IMR-90 (cell line): ENCODE results near the gene MYO1F. TPM values are rescaled to one million over a fixed set of nuclear protein-coding genes. Genes with fewer than 3 reads are reported as not detected.

Experiments used
- ATAC-seq: fragments of 200-7000 bp; cut with Tn5 transposase; 2 replicates; pipeline ENCODE4 v1.9.1; 2020; ENCODE audit warnings: low read depth, mild to moderate bottlenecking, moderate library complexity
- BruUV-seq: library from RNA; stranded (reverse); fragments of 400-500 nt; replicated peaks from 2 replicates; lab custom pipeline; 2021; lab: Mats Ljungman, UMichigan
- CTCF ChIA-PET: fragments of 300-600 bp; formaldehyde crosslinking; extraction: SDS; loops from one replicate; lab custom pipeline; 2021; ENCODE audit warnings: antibody characterized with exemption; lab: Yijun Ruan, JAX
- POLR2A ChIA-PET: fragments of 300-600 bp; sonication (Branson Sonifier 250); formaldehyde crosslinking; loops from one replicate; lab custom pipeline; 2022; ENCODE audit warnings: antibody characterized with exemption; ENCODE audit not compliant: unreplicated experiment; lab: Charles Lee
- DNase-seq: peaks from one replicate; pipeline ENCODE4 v3.0.0; 2013
- H2AFZ ChIP-seq: replicated peaks from 2 replicates; pipeline ENCODE3; 2013; ENCODE audit warnings: low read length, mild to moderate bottlenecking; ENCODE audit not compliant: poor library complexity
- H2AK5ac ChIP-seq: 2 replicates; pipeline ENCODE4 v1.6.1; 2013; ENCODE audit warnings: low read depth, low read length, inconsistent platforms
- H2AK9ac ChIP-seq: replicated peaks from 2 replicates; pipeline ENCODE3; 2013; ENCODE audit warnings: mild to moderate bottlenecking, low read depth, low read length, moderate library complexity; ENCODE audit not compliant: poor library complexity
- H2BK120ac ChIP-seq: 2 replicates; pipeline ENCODE4 v1.6.1; 2013; ENCODE audit warnings: low read depth, low read length, inconsistent platforms
- H2BK15ac ChIP-seq: 3 replicates; pipeline ENCODE4 v1.6.1; 2013; ENCODE audit warnings: low read depth, low read length, inconsistent platforms
- H2BK20ac ChIP-seq: 2 replicates; pipeline ENCODE4 v1.6.1; 2013; ENCODE audit warnings: low read depth, mild to moderate bottlenecking, inconsistent platforms, low read length, moderate library complexity
- H2BK5ac ChIP-seq: 2 replicates; pipeline ENCODE4 v1.6.1; 2013; ENCODE audit warnings: mild to moderate bottlenecking, low read depth, low read length, inconsistent platforms; ENCODE audit not compliant: poor library complexity, severe bottlenecking
- H3K14ac ChIP-seq: replicated peaks from 2 replicates; pipeline ENCODE4 v1.6.1; 2013; ENCODE audit warnings: low read depth, low read length, inconsistent platforms
- H3K18ac ChIP-seq: 2 replicates; pipeline ENCODE4 v1.6.1; 2013; ENCODE audit warnings: low read depth, low read length, control low read depth
- H3K23ac ChIP-seq: 2 replicates; pipeline ENCODE4 v1.6.1; 2013; ENCODE audit warnings: low read depth, low read length, inconsistent platforms
- H3K27ac ChIP-seq: 2 replicates; pipeline ENCODE4 v1.5.1; 2013; ENCODE audit warnings: mild to moderate bottlenecking, control low read depth, low read length; ENCODE audit not compliant: insufficient read depth
- H3K27me3 ChIP-seq: 2 replicates; pipeline ENCODE4 v1.6.1; 2013; ENCODE audit warnings: low read length; ENCODE audit not compliant: control insufficient read depth, insufficient read depth
- H3K36me3 ChIP-seq: 2 replicates; pipeline ENCODE4 v1.6.1; 2013; ENCODE audit warnings: low read length, mixed read lengths; ENCODE audit not compliant: control insufficient read depth, insufficient read depth
- H3K4ac ChIP-seq: 2 replicates; pipeline ENCODE4 v1.6.1; 2013; ENCODE audit warnings: low read depth, low read length, inconsistent platforms
- H3K4me1 ChIP-seq: 2 replicates; pipeline ENCODE4 v1.6.1; 2013; ENCODE audit warnings: low read length, mixed read lengths; ENCODE audit not compliant: control insufficient read depth, insufficient read depth
- H3K4me2 ChIP-seq: 2 replicates; pipeline ENCODE4 v1.6.1; 2013; ENCODE audit warnings: low read depth, mild to moderate bottlenecking, control low read depth, low read length, moderate library complexity
- H3K4me3 ChIP-seq: 2 replicates; pipeline ENCODE4 v1.5.1; 2013; ENCODE audit warnings: low read depth, mild to moderate bottlenecking, control low read depth, low read length, moderate library complexity; ENCODE audit not compliant: insufficient read depth
- H3K56ac ChIP-seq: 2 replicates; pipeline ENCODE4 v1.6.1; 2013; ENCODE audit warnings: low read length, inconsistent platforms; ENCODE audit not compliant: insufficient read depth; ENCODE audit errors: extremely low read depth
- H3K79me1 ChIP-seq, 2 experiments: 2 replicates each; pipeline ENCODE4 v1.6.1; 2013; ENCODE audit warnings: low read length in 2 of 2, inconsistent platforms in 1 of 2, low read depth in 1 of 2
- H3K9ac ChIP-seq: 2 replicates; pipeline ENCODE4 v1.6.1; 2013; ENCODE audit warnings: low read depth, low read length, control low read depth
- H3K9me1 ChIP-seq: 2 replicates; pipeline ENCODE4 v1.6.1; 2013; ENCODE audit warnings: low read length, inconsistent platforms; ENCODE audit not compliant: insufficient read depth
- H3K9me3 ChIP-seq: 2 replicates; pipeline ENCODE4 v1.6.1; 2013; ENCODE audit warnings: low read length; ENCODE audit not compliant: control insufficient read depth, insufficient read depth
- H4K20me1 ChIP-seq: 2 replicates; pipeline ENCODE4 v1.6.1; 2013; ENCODE audit warnings: low read length, inconsistent platforms; ENCODE audit not compliant: insufficient read depth
- H4K5ac ChIP-seq: 2 replicates; pipeline ENCODE4 v1.6.1; 2013; ENCODE audit warnings: mild to moderate bottlenecking, low read depth, low read length, control low read depth
- H4K8ac ChIP-seq, 2 experiments: 2 replicates each; pipeline ENCODE4 v1.6.1; 2013; ENCODE audit warnings: low read depth in 2 of 2, low read length in 2 of 2, control low read depth in 1 of 2, inconsistent platforms in 1 of 2
- H4K91ac ChIP-seq: 2 replicates; pipeline ENCODE4 v1.6.1; 2013; ENCODE audit warnings: low read depth, low read length, inconsistent platforms; ENCODE audit not compliant: insufficient read depth
- BHLHE40 ChIP-seq: fragments of 150-350 bp; IDR thresholded peaks from 2 replicates; pipeline ENCODE4 v1.6.1; 2016; ENCODE audit warnings: mild to moderate bottlenecking, low read depth, low read length
- CEBPB ChIP-seq: IDR thresholded peaks from 2 replicates; pipeline ENCODE4 v1.6.1; 2012; ENCODE audit warnings: low read depth, low read length, improper control_type of control experiment
- CHD1 ChIP-seq: IDR thresholded peaks from 2 replicates; pipeline ENCODE4 v1.6.1; 2012; ENCODE audit warnings: low read depth, low read length, improper control_type of control experiment
- MAZ ChIP-seq: IDR thresholded peaks from 2 replicates; pipeline ENCODE4 v1.6.1; 2012; ENCODE audit warnings: low read depth, mild to moderate bottlenecking, low read length, improper control_type of control experiment, moderate library complexity, borderline replicate concordance
- RAD21 ChIP-seq: IDR thresholded peaks from 2 replicates; pipeline ENCODE4 v1.6.1; 2012; ENCODE audit warnings: low read length, improper control_type of control experiment
- WGBS, 2 experiments: methylation state at CpG; one replicate each; pipeline versions ENCODE4 v1.1.5 to v1.1.7; 2013; ENCODE audit warnings: missing lambda C conversion rate in 2 of 2; ENCODE audit not compliant: insufficient read length in 1 of 2; ENCODE audit errors: extremely low coverage in 2 of 2; 5-methylcytosine and 5-hydroxymethylcytosine counted together
- dilution Hi-C: fragments of 300-500 bp; cut with HindIII; formaldehyde crosslinking; loops from one replicate; pipeline ENCODE4 v1.14.3; 2018; ENCODE audit warnings: low sequenced_read_pairs; ENCODE audit not compliant: unreplicated experiment
- in situ Hi-C: fragments of 300-500 bp; cut with MboI; formaldehyde crosslinking; loops from 3 replicates; pipeline ENCODE4 v1.14.3; 2019; ENCODE audit warnings: low sequenced_read_pairs, inconsistent platforms, mixed read lengths
- intact Hi-C: fragments of 100-400 bp; cut with micrococcal nuclease; formaldehyde crosslinking; loops from 2 replicates; pipeline ENCODE4 v1.10.0; 2022
- polyA plus RNA-seq, 3 experiments: library from polyadenylated mRNA; depleted of rRNA; stranded (reverse); fragments of >200 nt; gene quantifications; 2 replicates each; pipeline ENCODE4 v1.2.3, GENCODE V29; 2012; ENCODE audit warnings: low replicate concordance in 1 of 3
- total RNA-seq: library from RNA; depleted of rRNA; stranded (reverse); fragments of >200 nt; gene quantifications from 2 replicates; pipeline ENCODE4 v1.2.3, GENCODE V29; 2012
- TF ChIP-seq, protein P1 (sequence below): conservative IDR thresholded peaks from 2 replicates; pipeline ENCODE4 v1.5.1; 2012; ENCODE audit warnings: mild to moderate bottlenecking, low read depth, low read length, improper control_type of control experiment

MYO1F gene
- total and polyA plus RNA-seq, 2 of the 4 experiments (the other 2 are of a cell fraction), result 0.14 to 0.18 TPM

DNA sequence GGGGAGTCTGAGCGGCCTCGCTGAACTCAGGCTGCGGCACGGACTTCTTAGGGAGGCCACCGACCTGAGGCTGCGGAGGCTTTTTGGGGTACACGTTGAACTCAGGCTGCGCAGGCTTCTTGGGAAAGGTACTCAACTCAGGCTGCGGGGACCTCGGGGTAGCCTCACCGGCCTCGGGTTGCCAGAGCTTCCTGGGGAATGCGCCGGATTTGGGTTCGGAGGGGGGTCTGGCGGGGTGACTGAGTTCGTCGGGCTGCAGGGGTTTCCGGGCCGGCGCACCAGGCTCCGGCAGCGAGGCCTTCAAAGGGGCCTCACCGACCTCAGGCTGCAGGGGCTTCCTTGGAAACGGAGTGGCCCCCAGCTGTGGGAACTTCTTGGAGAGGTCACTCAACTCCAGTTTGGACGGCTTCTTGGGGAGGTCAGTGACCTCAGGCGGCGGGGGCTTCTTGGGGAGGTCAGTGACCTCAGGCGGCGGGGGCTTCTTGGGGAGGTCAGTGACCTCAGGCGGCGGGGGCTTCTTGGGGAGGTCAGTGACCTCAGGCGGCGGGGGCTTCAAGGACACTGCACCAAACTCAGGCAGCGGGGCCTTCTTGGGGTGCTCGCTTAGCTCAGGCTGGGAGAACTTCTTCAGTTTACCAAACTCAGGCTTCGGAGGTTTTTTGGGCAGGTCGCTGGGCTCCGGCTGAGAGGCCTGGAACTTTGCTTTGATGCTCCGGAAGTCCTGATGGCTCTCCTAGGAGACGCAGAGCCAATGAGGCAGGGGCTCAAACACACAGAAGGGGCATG lies 78.0 kb downstream of the MYO1F start:
- CTCF ChIA-PET, result interaction anchor here (0.5 kb wide), 1 partner anchor 233 kb away, joined by 3 read pairs; no protein-coding TSS in a partner anchor

More for the DNA sequence above, 78.0 kb downstream of the MYO1F start:
- Histone ChIP-seq H2BK20ac (no peak overlapping the region), H3K9ac (no peak overlapping the region), H4K20me1 (no peaks in the 10 kb centered on the region), H4K5ac (no peak overlapping the region), H2AFZ (no peak overlapping the region), H4K8ac (no peak overlapping the region), H3K79me1 (no peaks in the 10 kb centered on the region), H3K27ac (no peak overlapping the region), H3K56ac (no peak overlapping the region), H3K9me3 (no peaks in the 10 kb centered on the region), H3K9me1 (no peaks in the 10 kb centered on the region), H3K4me3 (no peak overlapping the region), H3K4ac (no peak overlapping the region), H2BK5ac (no peak overlapping the region), H2BK15ac (no peak overlapping the region), H3K14ac (no peak overlapping the region), H3K27me3 (no peaks in the 10 kb centered on the region), H2AK5ac (no peak overlapping the region), H4K91ac (no peak overlapping the region), H3K4me2 (no peak overlapping the region), H3K4me1 (no peaks in the 10 kb centered on the region; the same call in 1 of the 2 replicates), H3K36me3 (no peaks in the 10 kb centered on the region), H2BK120ac (no peak overlapping the region), H3K23ac (no peak overlapping the region), H2AK9ac (no peak overlapping the region), H3K18ac (no peak overlapping the region)
- dilution Hi-C loops (no loop called here), intact Hi-C loops (no loop called here), in situ Hi-C loops (no loop called here)
- BruUV-seq, result no TSS peak
- TF ChIP-seq, protein P1, sequence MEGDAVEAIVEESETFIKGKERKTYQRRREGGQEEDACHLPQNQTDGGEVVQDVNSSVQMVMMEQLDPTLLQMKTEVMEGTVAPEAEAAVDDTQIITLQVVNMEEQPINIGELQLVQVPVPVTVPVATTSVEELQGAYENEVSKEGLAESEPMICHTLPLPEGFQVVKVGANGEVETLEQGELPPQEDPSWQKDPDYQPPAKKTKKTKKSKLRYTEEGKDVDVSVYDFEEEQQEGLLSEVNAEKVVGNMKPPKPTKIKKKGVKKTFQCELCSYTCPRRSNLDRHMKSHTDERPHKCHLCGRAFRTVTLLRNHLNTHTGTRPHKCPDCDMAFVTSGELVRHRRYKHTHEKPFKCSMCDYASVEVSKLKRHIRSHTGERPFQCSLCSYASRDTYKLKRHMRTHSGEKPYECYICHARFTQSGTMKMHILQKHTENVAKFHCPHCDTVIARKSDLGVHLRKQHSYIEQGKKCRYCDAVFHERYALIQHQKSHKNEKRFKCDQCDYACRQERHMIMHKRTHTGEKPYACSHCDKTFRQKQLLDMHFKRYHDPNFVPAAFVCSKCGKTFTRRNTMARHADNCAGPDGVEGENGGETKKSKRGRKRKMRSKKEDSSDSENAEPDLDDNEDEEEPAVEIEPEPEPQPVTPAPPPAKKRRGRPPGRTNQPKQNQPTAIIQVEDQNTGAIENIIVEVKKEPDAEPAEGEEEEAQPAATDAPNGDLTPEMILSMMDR, result no peak
- TF ChIP-seq RAD21, result no peak
- no peak for TF ChIP-seq MAZ
- TF ChIP-seq CEBPB, result no peak
- no peak for TF ChIP-seq BHLHE40
- no peak for TF ChIP-seq CHD1
- DNase-seq (no peak), ATAC-seq (no peak)
- 96% methylated on average over 12 of the region's 41 CpGs; no CpG with 5 or more reads in 1 of the 2 experiments for WGBS, 2 experiments
- POLR2A ChIA-PET, result no interaction called here
